GM19328 (cell line): ENCODE data around the gene SMAD7.

ENCODE experiments used
- ATAC-seq: cut with Tn5 transposase; IDR thresholded peaks from one replicate; pipeline ENCODE4 v1.9.1; 2021; ENCODE audit warnings: mild to moderate bottlenecking, moderate library complexity; ENCODE audit not compliant: unreplicated experiment

Gene SMAD7, protein sequence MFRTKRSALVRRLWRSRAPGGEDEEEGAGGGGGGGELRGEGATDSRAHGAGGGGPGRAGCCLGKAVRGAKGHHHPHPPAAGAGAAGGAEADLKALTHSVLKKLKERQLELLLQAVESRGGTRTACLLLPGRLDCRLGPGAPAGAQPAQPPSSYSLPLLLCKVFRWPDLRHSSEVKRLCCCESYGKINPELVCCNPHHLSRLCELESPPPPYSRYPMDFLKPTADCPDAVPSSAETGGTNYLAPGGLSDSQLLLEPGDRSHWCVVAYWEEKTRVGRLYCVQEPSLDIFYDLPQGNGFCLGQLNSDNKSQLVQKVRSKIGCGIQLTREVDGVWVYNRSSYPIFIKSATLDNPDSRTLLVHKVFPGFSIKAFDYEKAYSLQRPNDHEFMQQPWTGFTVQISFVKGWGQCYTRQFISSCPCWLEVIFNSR

DNA sequence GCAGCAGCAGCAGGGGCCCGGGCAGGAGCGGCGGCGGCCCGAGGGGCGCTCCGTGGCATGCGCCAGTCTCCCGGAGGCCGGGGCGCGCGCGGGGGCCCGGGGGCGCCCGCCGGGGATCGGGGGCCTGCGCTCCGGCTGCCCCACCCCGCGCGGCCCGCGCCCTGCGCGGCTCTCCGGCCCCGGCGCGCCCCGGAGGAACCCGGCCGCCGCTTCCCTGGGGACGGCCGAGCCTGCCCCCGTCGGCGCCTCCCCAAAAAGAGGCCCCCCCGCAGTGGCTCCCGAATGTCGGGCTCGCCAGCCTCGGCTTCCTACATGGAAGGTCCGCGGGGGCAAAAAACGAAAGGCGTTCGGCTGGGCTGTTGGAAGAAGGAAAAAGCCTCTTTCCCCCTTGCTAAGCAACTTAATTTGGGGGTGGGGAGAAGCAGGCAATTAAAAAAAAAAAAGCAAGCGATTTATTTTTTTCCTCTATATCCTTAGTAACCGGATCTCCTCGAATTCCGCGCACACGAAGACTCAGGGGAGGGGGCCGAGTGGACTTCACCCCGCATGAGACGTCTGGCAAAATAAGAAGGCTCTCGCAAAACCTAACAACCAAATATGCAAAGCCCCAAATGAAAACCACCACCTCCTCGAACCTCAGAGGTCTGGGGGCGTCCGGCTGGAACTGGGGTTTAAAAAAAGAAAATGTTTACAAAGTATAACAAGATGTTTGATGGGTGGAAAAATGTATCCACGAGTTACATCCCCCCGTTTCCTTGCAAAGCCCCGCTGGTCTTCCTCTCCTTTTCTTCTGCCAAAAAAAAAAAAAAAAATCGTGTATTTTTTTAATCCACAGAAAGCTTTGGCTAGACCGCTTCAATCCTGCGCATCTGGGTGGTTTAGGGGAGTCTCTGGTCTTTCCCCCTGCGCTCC lies at the start of gene SMAD7:
Gene SMAD7 (minus strand): TSS at position 430 of the 912 bp plus-strand sequence. CDS start 541 bp downstream, outside the sequence.
- no peak for ATAC-seq

GRCh38 chr18:48999569-48999968 lies 48.8 kb upstream of the SMAD7 start:
- ATAC-seq = no peak

DNA sequence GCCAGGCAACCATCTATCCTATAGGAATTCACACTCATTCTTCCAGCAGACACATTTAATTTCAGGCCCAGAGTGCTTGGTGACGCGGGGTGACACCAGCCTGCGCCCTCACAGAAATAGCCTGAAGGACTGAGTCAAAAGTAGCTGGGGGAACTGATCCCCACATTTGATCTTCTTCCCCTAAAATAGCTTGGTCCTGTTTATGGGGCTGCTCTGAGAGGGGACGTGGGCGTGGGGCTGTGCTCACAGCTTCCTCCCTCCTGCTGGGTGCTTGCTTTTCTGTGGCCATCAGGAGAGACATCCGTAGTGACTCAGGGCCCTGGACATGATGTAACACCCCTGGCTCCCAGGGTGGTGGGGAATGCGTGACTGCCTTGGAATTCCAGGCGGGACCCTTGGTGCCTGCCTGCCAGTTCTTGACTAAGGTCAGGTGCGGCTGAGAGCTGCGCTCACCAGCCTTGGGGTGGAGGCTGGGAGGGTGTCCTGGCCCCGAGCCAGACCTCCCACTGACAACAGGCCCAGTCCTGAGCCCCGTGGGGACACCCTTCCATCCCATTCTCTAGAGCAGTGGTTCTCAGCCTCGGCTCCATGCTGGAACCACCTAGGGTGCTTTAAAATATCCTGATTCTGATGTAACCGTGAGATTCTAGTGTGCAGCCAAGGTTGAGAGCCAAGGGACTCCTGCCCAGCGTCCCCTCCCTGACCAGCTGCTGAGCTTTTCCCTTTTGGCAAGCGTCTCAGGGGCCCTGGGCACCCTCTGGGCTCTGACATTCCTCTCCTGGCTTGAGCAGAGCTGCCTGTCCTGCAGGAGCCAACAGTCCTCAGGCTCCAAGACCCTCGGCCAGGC lies 47.4 kb upstream of the SMAD7 start:
- no peak for ATAC-seq

- no peak for ATAC-seq
Observed at GRCh38 chr18:48997681-48997984, 46.9 kb upstream of the SMAD7 start.

DNA sequence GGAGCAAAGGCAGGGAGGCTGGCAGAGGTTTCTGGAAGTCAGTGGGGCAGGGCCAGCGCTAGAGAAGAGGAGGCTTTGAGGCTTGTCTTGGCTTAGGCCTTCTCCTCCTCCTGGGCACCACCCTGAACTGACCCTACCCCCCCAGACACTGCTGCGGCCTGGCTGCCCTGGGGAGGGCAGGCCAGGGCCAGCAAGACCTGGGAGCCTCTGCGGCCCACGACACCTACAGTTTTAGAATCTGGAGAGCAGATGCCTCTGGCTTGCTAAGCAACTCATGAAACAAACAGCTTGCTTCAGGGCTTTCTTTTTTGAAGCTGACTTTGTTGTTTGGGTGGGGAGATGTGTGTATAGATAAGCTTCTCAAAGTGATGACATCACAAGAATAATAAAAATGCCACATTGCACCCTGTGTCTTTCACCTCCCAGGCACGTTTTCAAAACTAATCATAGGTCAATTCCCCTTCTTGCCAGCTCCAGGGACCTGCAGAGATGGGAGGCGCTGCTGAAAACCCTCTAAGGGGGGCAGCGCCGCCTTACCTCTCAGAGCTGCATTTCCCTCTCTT lies 46.2 kb upstream of the SMAD7 start:
- no peak for ATAC-seq

DNA sequence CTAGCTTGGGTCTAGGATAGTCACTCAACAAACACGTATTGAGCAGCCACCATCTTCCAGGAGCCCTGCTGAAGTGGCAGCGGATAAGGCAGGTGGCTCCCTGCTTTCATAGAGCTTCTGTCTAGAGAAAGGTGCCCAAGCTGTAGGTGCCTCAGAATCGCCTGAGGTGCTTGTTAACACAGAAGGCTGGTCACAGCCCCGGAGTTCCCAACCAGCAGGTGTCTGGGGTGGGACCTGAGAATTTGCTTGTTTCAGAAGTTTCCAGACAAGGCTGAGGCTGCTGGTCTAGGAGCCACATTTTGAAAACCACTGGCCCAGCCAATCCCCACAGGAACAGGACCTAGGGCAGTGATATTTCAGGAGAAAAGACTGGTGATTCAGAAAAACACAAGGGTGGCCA lies 45.3 kb upstream of the SMAD7 start:
- ATAC-seq = no peak

DNA sequence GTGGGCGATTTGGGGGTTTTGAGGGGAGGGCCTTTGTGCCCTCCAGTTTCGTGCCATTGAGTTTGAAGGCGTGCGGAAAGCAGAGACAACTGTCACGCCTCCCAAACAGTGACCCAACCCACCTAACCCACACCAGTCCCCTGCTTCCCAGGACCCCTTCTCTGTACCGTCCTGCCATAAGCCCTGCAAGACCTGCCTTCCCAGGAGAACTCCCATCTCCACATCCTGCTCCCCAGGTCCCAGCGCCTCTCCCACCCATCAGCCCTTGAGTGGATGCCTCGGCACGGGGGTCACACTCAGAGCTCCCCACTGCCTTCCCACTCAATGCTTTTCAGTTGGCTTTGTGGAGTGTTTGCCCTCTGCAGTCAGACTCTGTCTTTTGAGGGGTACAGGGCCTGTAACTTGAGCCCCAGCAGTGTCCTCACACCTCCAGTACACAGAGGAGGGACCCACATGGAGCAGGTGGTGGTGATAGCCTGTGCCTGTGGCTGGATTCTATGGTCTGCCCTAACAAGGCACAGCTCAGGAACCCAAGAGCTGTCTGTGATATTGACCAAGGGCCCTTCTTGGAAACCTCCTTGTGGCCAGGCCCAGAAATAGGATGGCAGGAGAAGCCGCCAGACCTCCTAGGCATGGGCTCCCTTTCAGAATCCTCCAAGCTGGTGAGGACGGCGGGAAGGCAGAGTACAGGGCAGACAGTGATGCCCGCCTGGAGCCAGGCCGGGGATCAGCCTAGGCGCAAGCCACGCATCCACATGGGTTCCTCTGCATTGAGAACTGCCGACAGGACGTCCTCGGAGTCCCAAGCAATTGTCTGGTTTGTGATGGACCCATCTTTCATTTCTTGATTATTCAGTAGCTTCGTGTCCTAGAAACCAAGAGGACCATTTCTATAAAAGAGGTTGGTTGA lies 44.4 kb upstream of the SMAD7 start:
- ATAC-seq = no peak

DNA sequence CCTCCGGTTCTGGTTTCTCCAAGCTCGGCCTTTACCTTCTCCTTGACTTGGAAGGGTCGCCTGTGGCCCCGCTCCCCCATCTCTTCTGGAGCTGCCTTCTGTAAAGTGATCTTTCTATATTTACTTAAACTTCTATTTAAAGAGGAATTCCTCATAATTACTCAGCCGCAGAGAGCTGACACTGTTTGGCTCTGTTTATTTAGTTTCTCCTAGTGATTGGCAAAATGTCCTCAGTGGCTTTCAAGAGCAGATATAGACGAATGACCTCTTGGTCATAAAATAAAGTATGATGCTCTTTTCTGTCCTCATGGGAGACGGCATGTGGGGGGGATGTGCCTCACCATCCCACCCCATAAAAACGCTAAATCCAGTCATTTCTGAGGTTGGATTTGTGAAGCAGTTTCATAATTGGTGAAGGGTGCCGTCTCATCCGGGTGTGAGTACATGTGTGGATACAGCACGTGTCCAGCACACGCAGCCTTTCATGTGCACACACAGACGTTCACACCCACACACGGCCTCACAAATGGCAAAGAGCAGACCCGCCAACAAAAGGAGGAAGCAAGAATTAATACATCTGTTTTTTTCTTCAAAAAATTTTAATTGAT lies 43.4 kb upstream of the SMAD7 start:
- ATAC-seq = no peak

GRCh38 chr18:48993586-48993985 lies 42.8 kb upstream of the SMAD7 start:
- ATAC-seq = no peak

DNA sequence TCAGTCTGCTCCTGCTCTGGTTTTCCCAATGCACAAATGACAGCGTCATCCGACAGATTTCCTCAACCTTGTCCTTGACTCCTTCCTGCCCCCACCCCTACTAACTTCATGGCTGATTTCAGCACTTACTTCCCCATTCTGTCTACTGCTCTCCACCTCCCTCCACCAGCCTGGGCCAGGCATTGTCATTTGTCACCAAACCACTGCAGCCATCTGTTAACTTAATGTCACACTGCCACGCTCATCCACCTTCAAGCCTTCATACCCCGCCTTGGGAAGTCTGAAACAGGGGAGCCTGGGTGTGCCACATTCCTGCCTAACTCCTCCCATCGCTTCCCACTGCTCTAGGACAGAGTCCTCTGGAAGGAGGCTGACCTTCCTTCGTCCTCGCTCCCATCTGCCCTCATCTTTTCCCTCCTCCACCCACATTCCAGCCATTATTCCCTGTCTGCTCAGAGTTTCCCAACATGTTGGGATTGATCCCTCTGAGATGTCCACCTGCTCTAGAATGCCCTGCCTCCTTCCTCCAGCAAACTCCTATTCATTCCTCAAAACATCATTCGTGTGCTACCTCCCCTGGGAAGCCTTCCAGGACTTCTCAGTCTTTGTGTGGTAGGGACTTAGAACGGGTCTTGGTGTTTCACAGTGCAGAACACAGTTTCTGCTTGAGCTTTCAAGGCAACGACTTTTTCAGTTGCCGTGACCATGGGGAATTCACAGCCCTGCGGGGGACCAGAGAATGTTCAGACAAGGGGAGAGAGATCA lies 42.2 kb upstream of the SMAD7 start:
- no peak for ATAC-seq

DNA sequence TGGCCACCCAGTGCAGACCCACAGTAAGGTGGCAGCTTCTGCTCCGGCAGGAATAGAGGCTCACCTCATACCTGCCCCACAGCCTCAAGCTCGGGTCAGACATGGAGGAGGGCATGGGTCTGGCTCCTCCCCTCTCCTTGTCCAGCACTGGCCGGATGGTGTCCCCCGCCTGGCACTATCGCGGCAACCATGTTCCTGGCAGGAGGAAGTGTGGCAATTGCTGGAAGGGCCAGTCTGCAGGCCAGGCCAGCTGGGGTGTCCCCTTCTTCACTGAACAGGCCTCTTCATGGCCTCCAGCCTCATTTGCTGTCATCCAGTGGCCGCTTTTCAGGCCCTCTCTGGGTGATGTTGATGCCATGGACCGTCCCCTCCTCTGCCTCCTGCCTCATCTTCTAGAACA lies 41.4 kb upstream of the SMAD7 start:
- no peak for ATAC-seq

DNA sequence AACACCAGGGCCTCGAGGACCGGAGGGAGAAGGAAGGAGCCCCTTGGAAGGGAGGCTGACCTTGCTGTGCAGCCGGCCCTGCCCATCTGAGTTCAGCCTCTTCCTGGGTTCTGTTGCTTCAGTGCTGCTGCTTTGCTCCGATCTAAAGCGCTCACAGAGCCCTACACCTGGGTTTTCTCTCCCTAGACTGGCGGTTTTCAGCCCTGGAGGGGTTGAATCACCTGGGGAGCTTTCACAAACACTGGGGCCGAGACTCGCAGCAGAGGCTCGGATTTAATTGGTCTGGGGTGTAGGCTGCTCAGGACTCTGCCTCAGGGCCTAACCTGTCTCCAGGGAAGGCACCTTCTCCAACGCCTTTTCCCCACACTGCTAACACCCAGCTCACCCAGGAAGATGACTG lies 40.9 kb upstream of the SMAD7 start:
- no peak for ATAC-seq

DNA sequence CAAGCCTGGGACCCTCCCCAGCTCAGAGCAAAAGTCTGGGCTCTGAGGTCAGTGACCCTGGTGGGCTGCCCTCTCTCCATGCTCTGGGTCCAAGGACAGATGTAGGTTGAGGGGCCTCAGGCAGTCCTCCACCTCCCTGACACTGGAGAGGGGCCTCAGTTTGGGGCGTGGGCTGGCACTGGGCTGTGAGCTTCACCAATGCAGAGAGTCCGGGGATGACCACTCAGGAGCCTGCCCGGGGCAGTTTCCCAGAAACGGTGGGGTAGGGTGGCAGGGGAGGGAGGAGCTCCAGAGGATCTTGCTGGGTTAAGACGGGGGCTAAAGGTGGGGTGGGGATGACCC lies 40.5 kb upstream of the SMAD7 start:
- ATAC-seq = no peak

GRCh38 chr18:48990481-48991318 lies 39.9 kb upstream of the SMAD7 start:
- no peak for ATAC-seq

GRCh38 chr18:48989304-48990303 lies 38.8 kb upstream of the SMAD7 start:
- no peak for ATAC-seq

DNA sequence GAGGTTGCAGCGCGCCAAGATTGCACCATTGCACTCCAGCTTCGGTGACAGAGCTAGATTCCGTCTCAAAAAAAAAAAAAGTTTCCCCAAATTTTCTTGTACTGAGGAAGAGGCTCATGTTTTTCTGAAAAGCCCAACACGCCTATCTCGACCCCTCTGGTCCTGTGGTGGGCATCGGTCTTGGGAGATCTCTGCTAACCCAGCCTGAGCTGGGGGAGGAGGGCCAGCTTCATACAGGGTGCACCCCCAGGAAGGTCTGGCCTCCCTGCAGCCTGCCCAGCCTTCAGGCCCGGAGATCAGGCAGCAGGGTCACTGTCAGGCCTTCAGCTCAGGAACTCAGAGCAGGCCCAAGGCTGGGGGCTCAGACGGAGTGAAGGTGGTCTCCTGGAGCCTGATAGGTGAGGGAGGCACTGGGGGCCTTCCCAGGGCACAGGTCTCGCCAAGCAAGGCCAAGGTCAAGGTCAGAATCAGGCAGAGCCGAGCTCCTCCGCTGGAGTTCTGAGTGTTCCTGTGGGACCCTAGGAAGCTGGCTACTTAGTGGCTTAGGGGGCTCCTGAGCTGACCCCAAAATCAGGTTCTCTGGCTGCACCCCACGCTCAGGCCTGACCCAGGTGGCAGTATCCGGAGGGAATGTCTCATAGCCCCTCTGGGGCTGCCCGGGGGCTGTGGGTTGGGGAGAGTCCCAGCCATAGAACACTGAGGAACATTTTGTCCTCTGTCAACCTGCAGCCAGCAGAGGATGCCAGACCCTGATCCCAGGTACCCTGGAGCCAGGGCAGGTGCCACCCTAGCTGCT lies 37.9 kb upstream of the SMAD7 start:
- no peak for ATAC-seq
